GM12874 (cell line): ENCODE results near the gene CHSY1.

ENCODE experiments used
- TF ChIP-seq, protein P1 (sequence below): IDR thresholded peaks from 2 replicates; pipeline ENCODE4 v1.5.1; 2011; ENCODE audit warnings: low read depth, mild to moderate bottlenecking, control low read depth, low read length, moderate library complexity; ENCODE audit not compliant: insufficient read depth

CHSY1 gene

DNA sequence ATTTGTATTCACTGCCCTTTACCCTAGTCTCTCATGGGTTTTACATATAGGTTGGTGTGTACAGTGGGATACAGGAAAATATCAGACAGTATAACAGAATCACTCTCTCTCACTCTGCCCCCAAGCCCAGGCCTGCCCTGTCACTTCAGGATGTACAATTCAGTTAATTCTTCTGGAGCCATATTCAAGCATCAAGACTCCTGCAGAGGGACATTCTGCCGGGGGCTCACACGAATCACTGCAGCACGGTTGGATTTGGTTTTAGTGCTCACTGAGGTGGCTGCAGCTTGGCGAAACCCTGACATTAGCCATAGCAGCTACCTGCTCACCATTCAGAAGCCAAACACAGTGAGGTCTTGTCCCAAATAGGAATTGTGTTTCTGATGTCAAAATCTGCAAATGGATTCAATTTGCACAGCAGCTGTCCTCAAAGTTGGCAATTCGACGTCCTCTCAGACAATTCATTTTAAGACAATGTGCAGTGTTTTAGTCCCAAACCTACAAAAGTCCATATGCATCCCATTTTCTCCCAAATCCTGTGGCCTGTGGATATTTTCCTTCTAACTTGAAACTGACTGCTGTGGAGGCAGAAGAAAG lies 82.9 kb downstream of the CHSY1 start:
- TF ChIP-seq, protein P1, sequence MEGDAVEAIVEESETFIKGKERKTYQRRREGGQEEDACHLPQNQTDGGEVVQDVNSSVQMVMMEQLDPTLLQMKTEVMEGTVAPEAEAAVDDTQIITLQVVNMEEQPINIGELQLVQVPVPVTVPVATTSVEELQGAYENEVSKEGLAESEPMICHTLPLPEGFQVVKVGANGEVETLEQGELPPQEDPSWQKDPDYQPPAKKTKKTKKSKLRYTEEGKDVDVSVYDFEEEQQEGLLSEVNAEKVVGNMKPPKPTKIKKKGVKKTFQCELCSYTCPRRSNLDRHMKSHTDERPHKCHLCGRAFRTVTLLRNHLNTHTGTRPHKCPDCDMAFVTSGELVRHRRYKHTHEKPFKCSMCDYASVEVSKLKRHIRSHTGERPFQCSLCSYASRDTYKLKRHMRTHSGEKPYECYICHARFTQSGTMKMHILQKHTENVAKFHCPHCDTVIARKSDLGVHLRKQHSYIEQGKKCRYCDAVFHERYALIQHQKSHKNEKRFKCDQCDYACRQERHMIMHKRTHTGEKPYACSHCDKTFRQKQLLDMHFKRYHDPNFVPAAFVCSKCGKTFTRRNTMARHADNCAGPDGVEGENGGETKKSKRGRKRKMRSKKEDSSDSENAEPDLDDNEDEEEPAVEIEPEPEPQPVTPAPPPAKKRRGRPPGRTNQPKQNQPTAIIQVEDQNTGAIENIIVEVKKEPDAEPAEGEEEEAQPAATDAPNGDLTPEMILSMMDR = no peak

DNA sequence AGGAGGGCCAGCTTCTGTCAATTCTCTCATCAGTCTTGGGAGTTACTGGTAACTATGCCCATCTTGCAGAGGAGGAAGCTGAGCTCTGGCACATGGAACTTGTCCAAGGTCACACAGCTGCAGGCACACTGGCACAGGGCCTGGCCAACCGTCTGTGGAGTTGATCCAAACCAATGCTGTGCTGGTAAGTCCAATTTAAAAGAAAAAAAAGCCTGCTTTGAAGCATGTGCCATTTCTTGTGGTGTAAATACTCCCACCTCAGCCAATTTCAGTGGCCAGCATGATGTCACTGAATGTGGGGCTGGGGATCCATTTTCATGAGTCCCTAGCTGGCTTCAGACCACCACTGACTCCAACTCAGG lies 83.4 kb downstream of the CHSY1 start:
- TF ChIP-seq, protein P1 = no peak

DNA sequence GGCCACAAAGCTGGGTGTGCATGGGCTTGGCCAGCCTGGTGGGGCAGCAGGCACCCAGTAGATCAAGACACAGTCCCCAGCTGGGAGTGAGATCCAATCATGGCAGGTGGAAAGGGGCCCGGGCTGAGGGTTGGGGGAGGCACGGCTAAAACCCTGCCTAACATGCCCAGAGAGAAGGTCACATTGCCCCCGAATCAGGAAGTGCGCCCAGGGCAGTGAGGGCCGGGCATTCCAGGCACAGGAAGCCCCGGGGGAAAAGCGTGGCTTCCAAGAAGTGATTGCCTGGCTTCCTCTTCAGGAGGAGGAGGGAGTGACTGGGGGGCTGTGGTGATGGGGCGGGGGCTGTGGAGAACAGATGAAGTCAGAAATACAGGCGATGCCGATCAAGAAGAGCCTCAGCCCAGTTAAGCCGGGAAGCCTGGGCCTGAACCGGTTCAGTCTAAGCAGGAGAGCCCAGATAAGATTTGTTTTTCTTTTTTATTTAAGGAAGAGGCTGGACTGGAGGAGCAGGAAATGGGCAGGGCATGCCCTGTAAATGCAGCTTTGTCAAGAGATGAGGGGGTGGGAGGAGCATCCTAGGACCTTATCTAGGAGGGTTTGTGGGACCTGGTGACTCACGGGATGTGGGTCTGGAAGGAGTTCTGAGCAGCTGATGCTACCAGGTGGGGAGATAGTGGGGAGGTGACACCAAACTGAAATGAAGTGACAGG lies 83.9 kb downstream of the CHSY1 start:
- TF ChIP-seq, protein P1 = no peak

DNA sequence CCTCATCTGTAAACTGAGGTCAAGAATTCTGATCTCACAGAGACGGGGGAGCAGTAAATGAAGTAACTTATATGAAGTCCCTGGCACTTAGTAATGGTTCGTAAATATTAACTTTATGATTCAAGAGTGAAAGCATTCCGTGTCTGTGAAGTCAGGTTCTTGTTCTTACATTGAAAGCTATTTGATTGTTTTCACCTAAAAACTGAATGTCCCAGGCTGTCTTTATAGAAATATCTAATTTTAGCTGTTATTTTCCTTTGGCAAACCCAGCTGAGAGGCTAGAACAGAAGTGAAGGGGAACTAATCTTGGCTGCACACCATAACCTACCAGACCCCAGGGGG lies 84.5 kb downstream of the CHSY1 start:
- TF ChIP-seq, protein P1 = no peak

DNA sequence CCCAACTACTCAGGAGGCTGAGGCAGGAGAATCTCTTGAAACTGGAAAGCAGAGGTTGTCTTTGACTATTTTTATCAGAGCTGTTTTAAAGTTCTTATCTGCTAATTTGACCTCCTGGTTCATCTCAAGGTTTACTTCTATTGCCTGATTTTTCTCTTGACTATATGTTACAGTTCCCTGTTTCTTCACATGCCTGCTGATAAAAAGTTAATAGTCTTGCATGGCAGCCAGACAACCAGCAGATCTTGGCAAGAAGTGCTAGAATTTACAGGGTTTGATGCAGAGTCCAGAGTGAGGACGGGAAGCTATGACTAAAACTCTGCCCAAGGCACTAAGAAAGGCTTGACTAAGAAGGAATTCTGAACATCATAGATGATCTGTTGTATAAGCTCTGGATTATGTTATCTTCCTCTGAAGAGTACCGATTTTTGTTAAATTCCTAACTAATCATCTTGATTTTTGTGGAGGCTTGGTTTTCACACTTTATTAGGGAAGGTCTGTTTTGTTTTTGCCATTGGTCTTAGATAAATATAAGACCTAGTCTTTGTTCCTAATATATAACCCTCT lies 85.9 kb downstream of the CHSY1 start:
- TF ChIP-seq, protein P1 = no peak

DNA sequence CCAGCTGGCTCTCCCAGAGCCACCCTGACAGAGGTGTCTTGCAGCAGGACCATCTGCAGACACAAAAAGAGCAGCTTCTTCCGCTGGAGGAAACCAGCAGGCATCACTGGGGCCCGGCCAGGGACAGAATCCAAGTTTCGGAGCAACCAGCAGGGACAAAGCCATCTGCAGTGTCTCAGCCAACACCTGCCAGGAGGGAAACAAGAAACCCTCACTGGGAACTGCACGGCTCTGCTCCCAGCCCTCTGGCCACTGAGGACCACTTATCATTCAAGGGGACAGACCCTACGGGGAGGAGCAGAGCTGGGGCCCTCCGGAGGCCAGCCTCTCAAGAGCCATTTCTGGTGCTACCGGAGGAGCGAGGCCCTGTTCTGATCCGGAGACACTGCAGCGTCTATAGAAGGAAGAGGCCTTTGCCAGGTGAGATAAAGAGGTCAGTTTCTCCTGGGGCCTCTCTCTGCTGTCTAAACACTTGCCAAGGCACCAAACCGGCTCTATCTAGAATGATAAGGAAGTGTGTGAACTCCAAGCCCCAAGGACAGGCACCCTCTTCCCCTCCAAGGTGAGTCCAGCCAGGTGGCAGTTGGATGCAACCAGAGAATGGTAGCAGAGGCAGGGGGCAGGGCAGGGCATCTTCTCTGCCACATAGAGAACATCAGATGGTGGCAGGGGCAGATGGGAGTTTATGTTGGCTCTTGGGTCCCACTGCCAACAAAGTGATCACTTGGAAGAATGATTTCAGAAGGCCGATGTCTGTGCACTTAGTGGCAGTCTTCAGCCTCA lies 89.0 kb downstream of the CHSY1 start:
- TF ChIP-seq, protein P1 = no peak

DNA sequence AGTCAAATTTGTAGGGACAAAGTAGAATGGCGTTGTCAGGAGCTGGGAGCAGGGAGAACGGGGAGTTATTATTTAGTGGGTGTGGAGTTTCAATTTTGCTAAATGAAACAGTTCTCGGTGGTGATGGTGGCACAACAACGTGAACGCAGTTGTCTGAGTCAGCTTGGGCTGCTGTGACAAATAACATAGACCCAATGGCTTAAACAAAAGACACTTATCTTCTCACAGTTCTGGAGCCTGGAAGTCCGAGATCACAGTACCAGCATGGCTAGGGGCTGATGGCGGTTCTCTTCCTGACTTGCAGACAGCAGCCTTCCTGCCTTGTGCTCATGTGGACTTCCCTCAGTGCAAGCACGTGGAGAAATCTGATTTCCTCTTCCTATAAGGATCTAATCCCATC lies 90.2 kb downstream of the CHSY1 start:
- TF ChIP-seq, protein P1 = no peak
